EL (cell line): ENCODE results near the gene TMEM259.
"Not testable (repeated sequence)": the region's sequence is repeated elsewhere in the genome, so short reads cannot be mapped to it uniquely, and the experiment has no call there.

ENCODE experiments used
- DNase-seq: peaks from one replicate; pipeline ENCODE4 v3.0.0-alpha.2; 2016

Gene TMEM259

DNA sequence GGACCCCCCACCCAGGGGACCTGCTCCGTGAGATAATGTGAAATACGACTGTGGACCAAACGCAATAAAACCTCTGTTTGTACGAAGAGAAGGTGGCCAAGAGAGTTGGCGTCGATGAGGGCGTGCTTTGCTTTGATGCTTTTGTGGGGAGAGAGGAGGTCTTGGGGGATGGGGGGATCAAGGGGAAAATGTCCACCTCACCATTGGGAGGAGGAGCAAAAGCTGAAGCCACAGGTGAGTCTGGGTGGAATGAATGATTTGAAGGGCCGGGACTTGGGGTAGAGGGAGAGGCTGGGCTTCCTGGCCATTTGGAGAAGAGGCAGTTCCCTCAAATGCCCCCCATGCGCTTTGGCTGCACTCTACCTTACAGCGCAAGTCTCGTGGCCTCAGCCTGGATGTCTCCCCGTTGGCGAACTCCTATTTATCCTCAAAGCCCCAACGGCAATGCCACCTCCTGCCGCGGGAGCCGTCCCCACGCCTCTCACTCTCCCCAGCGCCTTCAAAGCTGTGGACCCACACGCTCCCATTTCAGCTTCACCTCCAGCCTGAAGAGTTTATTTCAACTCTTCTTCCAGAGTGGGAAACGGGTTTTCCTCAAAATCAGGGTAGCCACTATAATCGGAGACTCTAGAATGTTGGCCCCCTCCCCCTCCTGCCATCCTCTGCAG, 18.2 kb upstream of the TMEM259 start:
- peak; percentile 31 for DNase-seq

DNA sequence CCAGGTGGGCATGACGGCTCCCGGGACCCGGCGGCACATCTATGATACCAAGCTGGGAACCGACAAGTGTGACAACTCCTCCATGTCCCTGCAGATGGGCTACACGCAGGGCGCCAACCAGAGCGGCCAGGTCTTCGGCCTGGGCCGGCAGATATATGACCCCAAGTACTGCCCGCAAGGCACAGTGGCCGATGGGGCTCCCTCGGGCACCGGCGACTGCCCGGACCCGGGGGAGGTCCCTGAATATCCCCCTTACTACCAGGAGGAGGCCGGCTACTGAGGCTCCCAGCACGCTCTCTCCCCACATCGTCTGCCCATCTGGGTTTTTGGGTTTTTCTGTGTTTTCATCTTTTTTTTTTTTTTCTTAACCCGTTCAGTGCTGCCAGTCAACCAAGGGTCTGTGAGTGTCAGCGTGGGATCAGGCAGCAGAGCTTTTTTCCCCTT, 16.7 kb upstream of the TMEM259 start:
- no peak for DNase-seq

DNA sequence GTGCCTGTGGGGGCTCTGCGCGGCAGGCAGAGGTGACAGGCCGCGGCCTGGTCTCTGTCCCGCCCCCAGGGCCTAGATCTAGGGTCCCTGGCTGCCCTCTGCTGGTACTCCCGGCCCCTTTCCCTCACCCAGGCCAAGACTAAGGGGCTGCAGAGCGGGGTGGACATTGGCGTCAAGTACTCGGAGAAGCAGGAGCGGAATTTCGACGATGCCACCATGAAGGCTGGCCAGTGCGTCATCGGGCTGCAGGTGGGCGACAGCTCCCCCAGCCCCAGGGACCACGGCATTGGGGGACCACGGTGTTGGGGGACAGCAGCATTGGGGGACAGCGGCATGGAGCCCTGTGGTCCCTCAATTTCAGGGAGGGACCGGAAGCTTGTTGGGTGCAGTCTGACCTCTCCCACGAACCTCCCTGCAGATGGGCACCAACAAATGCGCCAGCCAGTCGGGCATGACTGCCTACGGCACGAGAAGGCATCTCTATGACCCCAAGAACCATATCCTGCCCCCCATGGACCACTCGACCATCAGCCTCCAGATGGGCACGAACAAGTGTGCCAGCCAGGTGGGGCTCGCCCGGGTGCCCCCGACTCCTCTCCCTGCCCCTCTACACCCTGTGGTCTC, 15.2 kb upstream of the TMEM259 start:
- peak; percentile 14 for DNase-seq

DNA sequence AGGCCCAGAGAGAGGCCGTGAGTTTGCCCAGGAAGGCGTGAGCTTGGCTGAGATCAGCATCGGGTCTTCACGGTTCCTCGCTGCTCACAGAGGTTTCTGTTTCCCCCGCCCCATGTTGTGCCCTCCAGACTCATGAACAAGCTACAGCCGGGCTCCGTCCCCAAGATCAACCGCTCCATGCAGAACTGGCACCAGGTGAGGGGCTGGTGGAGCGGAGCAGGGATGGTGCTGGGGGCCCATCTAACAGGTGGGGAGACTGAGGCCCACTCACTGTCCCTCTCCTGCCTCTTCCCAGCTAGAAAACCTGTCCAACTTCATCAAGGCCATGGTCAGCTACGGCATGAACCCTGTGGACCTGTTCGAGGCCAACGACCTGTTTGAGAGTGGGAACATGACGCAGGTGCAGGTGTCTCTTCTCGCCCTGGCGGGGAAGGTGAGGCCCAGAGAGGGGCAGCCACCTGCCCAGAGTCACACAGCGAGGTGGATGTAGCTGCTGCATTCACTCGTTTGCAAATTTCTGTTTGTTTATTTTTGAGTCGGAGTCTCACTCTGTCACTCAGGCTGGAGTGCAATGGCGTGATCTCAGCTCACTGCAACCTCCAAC, 11.4 kb upstream of the TMEM259 start:
- no peak for DNase-seq

DNA sequence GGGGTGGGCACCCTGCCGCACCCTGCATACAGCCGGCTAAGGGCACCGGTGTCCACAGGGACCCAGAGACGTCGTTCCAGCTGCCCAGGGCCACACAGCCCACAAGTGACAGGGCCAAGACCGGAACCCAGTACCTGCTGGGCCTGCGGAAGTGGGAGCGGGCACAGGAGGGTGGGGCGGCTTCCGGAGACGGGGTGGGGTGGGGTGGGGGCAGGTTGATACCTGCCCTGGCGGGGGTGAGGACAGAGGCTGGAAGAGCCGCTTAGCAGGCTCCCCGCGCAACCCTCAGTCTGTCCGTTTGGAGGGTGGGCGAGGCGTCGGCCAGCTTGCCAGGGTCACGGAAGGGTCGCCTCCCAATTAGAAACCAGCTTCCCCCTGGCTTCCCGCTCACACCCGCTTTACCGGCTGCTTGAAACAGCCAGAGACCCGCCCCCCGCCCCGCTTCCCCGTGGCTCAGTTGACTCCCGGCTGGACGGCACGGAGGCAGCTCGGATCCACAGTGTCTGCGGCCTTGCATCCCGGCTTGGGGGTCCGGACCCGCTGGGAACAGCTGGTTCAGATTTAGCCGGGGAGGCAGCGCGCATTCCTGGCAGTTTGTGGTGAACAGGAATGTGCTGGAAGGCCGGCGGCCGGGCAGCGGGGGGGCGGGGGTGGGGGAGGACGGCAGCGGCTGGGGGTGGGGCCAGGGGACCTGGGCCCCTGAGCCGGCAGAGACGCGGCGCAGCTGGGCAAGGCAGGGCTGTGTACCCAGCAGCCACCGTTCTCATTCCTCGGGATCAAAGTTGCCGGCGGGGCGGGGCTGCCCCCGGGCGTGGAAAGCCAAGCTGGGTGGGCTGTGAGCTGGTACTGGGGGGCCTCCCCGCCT, 7.4 kb upstream of the TMEM259 start:
- DNase-seq: peak; percentile 98

DNA sequence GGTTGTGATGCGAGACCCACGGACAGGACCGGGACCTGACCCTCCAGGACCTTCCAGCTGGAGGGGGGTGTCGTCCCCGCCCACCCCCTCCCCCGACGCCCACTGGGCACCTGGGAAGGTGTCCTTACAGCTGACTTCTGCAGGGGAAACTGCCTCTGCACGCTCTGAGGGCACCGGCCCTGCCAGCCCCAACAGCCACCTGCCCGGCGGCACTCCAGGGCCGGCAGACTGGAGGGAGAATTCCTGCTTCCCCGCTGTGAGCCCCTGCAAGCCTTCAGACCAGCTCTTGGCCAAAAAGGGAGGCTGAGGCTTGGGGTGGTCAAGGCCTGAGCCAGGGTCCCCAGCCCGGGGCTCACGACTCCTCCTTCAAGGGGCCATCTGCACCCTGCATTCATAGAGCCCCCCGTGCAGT, 6.7 kb upstream of the TMEM259 start:
- DNase-seq: no peak

DNA sequence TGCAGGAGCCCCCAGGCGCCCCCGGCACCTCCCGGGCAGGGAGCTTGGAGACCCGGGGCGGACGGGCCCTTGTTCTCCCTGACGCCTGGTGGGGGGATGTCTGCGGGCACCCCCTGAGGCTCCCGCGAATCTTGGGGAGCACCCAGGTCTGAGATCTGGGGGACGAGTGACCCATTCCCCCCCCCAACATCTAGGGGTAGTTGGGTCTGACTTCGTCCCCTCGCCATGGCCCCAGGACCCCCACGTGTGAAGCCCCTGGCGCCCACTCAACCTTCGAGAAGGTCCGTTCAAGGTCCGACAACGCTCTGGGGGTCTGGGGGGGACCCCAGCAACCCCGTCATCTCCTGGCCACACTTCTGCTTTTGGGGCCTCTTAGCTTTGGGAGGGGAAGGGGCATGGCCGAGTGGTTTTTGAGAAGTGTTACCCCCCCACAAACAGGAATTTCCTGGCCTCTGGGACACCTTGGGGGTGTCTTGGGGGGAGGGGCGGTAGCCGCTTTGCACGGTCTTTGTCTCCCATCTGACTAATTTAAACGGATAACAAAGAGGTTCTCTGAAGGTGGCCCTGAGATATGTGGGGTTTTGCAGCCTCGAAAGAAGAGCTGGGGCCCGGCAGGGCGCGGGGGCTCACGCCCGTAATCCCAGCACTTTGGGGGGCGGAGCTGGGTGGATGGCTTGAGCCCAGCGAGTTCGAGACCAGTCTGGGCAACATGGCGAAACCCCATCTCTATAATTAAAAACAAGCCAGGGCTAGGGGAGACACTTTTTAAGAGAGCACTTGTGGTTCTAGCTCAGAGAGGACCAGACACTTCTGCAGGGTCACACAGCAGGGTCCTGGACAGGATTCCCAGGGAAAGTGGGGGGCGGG, 6.1 kb upstream of the TMEM259 start:
- peak; percentile 38 for DNase-seq

DNA sequence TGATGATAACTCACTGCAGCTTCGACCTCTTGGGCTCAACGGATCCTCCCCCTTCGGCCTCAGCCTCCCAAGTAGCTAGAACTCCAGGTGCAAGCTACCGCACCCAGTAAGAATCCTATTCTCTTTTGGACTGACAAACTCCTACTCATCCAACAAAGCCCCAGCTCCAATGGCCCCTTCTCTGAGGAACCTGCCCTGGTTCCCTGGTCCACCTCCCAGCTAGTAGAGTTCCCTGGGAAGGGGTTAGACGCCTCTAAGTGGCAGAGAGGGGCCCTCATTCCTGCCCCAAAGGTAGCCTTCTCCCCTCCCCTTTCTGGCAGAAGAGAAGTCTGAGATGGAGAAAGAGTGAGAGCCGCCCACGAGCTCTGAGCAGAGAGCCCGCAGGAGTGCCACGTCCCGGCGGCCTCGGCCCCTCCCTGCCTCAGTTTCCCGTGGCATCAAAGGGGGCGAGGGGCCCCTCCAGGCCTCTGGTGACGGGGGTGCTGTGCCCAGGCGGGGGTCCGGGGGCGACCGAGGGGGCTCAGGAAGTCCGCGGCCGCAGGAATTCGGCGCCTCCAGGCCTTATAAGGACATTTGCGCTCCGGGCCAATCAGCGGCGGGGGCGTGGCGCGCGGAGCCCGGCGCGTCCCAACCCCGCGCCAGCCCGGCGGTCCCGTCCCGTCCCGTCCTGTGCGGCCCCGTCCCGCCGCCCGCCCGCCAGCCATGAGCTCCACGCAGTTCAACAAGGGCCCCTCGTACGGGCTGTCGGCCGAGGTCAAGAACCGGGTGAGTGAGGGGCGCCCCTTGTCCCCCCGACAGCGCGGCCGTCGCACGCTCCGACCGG, 5.2 kb upstream of the TMEM259 start, which contains the start of gene CNN2:
Gene CNN2, plus strand, starts transcription at position 649 of the 823 bp plus-strand sequence. Its CDS starts 54 bp downstream, at position 703.
- DNase-seq: peak; percentile 81

DNA sequence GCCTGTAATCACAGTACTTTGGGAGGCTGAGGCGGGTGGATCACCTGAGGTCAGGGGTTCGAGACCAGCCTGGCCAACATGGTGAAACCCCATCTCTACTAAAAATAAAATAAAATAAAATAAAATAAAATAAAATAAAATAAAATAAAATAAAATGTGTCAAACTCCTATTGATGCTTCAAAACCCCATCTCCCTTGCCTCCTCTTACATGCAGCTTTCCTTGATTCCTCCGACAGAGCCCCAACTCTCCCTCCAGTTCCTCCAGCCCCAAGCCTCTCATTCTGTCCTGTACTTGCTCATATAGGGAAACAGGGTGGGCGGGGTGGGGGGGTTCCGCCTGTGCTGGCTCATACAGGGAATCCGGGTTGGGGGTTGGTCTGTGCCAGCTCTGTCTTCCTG, 4.2 kb upstream of the TMEM259 start:
- DNase-seq: not testable (repeated sequence)

DNA sequence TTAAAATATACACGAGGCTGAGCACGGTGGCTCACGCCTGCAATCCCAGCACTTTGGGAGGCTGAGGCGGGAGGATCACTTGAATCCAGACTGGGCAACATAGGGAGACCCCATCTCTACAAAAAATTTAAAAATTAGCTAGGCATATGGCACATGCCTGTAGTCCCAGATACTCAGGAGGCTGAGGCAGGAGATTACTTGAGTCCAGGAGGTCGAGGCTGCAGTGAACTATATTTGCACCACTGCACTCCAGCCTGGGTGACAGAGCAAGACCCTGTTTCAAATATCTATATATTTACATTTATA, 2.9 kb upstream of the TMEM259 start:
- not testable (repeated sequence) for DNase-seq

DNA sequence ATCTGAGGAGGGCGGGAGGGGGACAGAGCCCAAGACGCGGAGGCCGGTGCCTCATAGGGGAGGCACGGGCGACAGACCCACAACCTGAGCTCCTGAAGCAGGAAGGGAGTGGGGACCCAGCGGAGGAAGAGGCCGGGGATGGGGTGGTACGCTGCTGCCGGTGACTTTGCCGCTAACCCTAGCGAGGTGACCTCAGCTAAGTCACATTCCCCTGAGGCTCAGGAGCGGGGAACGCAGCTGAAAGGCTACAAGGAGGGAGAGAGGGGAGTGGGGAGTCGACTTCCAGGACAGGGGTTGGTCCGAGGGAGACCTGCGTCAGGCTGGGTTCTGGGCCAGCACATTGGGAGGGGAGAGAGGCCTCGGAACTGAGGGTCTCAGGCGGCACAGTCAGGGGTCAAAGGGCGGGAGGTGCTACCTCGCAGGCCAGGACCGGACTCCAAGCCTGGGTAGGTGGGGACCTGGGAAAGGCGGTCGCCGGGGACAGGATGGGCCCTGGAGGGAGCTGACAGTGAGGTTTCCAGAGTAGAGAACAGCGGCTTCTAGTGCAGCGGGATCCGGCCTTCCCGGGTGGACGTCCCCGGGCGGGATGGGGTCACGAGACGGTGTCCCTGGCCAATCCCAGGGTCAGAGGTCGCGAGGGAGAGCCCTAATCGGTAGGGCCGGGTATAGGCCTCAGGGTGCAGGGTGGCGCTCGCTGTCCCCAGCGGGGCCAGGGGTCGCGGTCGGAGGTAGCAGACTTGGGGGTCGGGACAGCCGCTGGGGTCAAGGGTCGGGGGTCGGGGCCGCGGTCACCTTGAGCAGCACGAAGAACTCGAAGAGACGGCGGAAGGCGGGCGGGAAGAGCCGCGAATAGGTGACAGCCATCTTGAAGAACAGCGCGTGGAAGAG, 699 bp downstream of the TMEM259 start:
- no peak for DNase-seq

DNA sequence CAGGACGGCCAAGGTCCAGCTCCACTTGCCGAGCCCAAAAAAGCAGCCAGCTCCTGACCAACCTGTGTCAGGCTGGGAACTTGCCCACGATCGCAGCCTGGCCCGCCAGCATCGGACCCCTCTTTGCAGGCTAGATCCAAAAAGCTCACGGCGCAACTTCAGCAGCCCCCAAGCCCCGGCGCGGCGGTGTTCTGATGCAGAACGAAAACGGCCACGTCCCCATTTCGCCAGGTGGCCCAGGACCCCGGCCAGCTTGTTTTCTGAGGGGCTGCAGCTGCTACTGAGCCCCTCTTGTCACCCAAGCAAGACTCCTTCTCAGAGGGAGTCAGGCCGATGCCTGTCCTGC, 1.3 kb downstream of the TMEM259 start:
- no peak for DNase-seq

DNA sequence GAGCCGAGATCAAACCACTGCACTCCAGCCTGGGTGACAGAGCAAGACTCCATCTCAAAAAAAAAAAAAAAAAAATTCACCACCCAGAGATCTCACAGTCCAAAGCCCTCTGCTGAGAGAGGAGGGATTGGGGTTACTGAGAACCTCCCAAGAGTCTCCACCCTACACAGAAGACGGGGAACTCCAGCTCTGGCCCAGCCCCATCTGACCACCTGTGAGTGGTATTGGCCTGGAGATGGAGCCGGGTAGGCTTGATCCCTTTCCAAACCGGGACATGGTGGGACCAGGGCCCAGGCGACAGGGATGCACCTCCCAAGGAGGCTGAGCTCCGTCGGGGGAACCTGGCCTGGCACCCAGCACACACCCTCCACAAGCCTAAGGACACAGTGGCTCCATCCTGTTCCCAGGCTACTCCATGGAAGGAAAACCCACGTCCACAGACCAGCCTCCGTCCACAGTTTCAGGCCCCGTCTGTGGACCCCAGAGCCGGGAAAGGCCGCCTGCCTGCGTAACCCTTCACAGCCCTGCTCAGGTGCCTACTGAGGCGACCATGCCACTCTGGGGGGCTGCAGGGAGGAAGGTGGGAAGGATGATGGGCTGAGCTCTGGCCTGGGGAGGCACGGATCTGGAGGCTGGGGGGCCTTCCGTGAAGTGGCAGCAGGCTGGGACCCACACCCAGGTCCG, 1.8 kb downstream of the TMEM259 start:
- no peak for DNase-seq

DNA sequence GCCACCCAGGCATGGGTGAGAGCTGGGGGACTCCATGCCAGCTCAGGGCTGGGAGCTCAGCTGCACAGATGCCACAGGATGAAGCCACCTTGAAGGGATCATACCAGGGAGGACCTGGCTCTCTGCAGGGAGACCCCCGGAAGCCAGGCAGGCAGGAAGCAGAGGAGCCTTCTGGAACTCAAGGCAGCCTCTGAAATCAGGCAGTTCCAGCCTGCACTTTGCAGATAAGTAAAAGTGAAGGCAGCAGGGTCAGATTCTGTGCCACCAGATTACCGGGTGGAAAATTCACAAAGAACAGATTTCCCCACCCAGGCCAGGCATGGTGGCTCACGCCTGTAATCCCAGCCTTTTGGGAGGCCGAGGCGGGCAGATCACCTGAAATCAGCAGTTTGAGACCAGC, 2.5 kb downstream of the TMEM259 start:
- no peak for DNase-seq

DNA sequence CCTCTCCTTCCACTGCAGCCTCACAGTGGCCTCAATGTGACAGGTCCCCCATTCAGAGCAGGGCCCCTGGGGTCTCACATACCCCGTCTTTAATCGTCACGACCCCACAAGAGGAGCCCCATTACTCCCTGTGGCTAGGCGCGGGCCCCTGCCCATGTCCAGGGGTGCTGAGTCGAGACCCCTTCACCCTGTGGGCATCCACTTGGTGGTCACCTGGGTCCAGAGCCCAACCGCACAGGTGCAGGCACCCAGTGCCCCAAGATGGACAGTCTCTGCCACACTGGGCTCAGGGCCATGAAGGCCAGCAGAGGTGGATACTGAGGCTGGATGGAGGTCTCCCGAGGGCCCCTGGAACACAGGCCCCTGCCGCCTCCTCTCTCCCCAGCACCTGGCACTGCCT, 3.0 kb downstream of the TMEM259 start:
- no peak for DNase-seq

DNA sequence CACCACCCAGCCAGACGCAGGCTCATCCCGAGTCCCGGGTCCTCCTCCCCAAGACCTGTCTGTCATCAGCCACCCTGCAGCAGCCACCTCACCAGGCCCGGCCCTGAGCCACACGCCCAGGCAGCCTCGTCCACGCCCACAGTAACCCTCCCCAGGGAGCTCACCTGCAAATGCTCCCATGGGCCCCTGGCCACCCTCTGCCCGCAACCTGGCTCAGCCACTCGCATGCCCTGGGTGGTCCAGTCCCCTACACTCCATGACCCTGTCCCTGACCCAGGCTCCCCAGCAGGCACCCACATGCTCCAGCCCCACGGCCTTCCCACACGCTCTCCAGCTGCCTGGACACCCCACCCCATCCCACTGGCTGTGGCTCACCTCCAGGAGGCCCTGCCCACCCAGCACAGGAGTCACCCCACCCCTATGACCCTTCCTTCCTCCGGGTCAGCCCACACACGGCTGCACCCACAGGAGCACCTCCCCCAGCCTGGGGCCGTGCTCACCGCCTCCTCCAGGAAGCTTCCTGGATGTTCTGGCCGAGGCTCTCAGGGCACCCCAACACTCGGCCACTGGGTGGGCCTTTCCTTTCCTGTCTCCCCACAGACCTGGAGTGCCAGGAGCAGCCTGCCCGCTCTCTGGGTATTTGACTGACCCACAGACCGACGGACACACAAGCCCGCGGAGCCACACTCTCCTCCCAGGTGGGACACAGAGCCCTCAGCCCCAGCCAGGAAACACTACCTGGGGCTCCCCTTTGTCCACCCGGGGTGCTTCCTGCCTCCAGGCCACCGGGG, 3.6 kb downstream of the TMEM259 start:
- no peak for DNase-seq

DNA sequence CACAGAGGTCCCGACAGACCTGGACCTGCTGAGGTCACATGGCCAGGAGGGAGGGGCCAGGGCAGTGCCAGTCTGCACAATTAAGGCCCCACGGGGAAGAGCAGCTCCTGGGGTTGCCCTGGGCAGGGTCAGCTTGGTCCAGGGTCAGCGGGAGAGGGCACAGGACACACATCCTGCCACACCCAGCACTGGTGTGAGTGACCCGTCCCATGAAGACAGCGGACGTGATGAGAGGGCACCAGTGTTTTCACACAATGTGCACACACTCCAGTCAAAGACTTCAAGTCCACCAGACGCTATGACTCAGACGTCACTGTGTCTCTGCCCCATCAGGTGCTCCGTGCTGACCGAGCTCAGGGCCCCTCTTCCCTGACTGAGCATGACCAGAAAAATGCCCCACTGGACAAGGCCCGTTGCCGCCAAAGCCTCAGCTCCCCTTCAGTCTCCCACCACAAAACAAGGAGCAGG, 4.2 kb downstream of the TMEM259 start:
- peak; percentile 61 for DNase-seq

DNA sequence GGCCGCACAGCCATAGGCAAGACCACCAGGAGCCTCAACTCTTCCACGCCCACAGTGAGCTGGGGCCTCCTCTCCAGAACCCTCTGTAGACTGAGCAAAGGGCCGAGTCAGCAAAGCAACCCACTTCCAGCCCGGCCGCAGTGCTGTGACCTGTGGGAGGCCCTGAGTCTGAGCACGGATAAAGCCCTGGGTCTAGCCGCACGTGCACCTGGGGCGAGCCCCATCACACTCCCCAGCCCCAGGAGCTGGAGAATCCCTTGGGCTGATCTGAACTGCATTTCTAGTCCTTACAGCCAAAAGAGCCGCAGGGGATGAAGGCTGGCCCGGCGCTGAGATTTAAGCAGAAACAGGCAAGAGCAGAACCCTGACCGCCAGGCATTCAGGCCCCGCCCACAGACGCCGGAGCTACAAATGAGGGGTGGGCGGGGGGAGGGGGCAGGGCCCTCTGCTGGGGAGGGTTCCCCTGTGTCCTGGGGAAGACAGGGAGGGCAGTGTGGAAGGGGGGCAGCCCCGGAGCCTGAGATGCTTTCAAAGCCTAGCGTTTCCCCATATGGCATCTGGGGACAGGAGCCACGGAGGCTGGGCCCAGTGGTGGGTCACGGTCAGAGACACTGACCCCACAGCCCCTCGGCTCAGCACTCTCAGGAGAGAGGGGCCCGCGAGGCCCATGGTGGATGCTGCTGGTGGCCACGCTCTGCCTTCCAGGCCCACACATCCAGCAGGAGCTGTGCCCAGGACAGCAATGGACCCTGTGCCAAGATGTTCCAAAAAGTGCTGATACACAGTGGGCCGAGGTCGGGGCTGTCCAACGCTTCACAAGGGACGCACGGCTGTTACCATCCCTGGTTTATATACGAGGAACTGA, 4.9 kb downstream of the TMEM259 start:
- no peak for DNase-seq
